K562 (cell line): ENCODE results near the gene TSPAN32. TPM values are rescaled to one million over a fixed set of nuclear protein-coding genes. Genes with fewer than 3 reads are reported as not detected.

Source experiments
- ATAC-seq: fragments of 200-7000 bp; cut with Tn5 transposase; 3 replicates; pipeline ENCODE4 v1.9.1; 2020; ENCODE audit warnings: moderate library complexity
- BruUV-seq: library from RNA; stranded (reverse); fragments of 400-500 nt; replicated peaks from 2 replicates; lab custom pipeline; 2021; lab: Mats Ljungman, UMichigan
- CTCF ChIA-PET: fragments of 300-600 bp; formaldehyde crosslinking; extraction: SDS; loops from one replicate; lab custom pipeline; 2021; ENCODE audit warnings: low intra/inter-chr PET ratio; lab: Yijun Ruan, JAX
- POLR2A ChIA-PET: fragments of 300-600, 350-650 bp; sonication (Branson Sonifier 250); formaldehyde crosslinking; extraction: SDS; loops from one replicate; lab custom pipeline; 2021; ENCODE audit warnings: antibody characterized with exemption, inconsistent platforms; lab: Yijun Ruan, JAX
- DNase-seq, 4 experiments: peaks; one replicate each; pipeline versions ENCODE4 v3.0.0 to v3.0.0-alpha.2; 2011 to 2018; ENCODE audit warnings: low spot score in 3 of 4, mixed read lengths in 3 of 4; ENCODE audit errors: extremely low read depth in 1 of 4
- FAIRE-seq: peaks from 2 replicates; lab custom pipeline; 2011; peaks lifted over from hg19 to GRCh38; lab: Jason Lieb, UNC
- H2AFZ ChIP-seq: 2 replicates; pipeline ENCODE4 v1.6.0; 2011; ENCODE audit warnings: low read depth, low read length, control low read depth, inconsistent platforms
- H3K27ac ChIP-seq: fragments of 200-600 bp; 3 replicates; pipeline ENCODE4 v1.8.0; 2011; ENCODE audit warnings: low read depth, mild to moderate bottlenecking, control low read depth, inconsistent platforms, low read length, moderate library complexity, mixed read lengths; ENCODE audit errors: extremely low read depth
- H3K27me3 ChIP-seq, 2 experiments: fragments of 300-600 bp in 1 of 2; 2 replicates in 1 of 2; 3 replicates in 1 of 2; pipeline versions ENCODE4 v1.6.0 to v1.8.0; 2011; ENCODE audit warnings: inconsistent platforms in 2 of 2, low read length in 2 of 2, mild to moderate bottlenecking in 1 of 2, mixed read lengths in 1 of 2, moderate library complexity in 1 of 2; ENCODE audit not compliant: control insufficient read depth in 2 of 2, insufficient read depth in 2 of 2
- H3K36me3 ChIP-seq: fragments of 300-600 bp; 3 replicates; pipeline ENCODE4 v1.8.0; 2011; ENCODE audit warnings: mild to moderate bottlenecking, low read length, inconsistent platforms; ENCODE audit not compliant: control insufficient read depth, insufficient read depth
- H3K4me1 ChIP-seq, 2 experiments: fragments of 200-600 bp in 1 of 2; replicated peaks in 1 of 2; 2 replicates in 1 of 2; 3 replicates in 1 of 2; pipeline versions ENCODE4 v1.5.1 to v1.8.0; 2011; ENCODE audit warnings: inconsistent platforms in 2 of 2, low read length in 2 of 2, mild to moderate bottlenecking in 1 of 2, mixed read lengths in 1 of 2, moderate library complexity in 1 of 2; ENCODE audit not compliant: control insufficient read depth in 2 of 2, insufficient read depth in 2 of 2
- H3K4me2 ChIP-seq: 2 replicates; pipeline ENCODE4 v1.6.1; 2011; ENCODE audit warnings: low read length, control low read depth, inconsistent platforms, mixed read lengths; ENCODE audit not compliant: insufficient read depth
- H3K4me3 ChIP-seq: fragments of 200-600 bp; sonication (generic), shearing (Covaris generic); 2 replicates; pipeline ENCODE4 v1.5.1; 2016; ENCODE audit warnings: control low read depth, inconsistent platforms
- H3K79me2 ChIP-seq: fragments of 200-600 bp; 3 replicates; pipeline ENCODE4 v1.8.0; 2011; ENCODE audit warnings: low read length, inconsistent platforms; ENCODE audit not compliant: control insufficient read depth, insufficient read depth
- H3K9ac ChIP-seq, 2 experiments: 2 replicates each; pipeline versions ENCODE4 v1.6.0 to v1.6.1; 2011; ENCODE audit warnings: low read depth in 2 of 2, low read length in 2 of 2, control low read depth in 1 of 2, inconsistent platforms in 1 of 2, mild to moderate bottlenecking in 1 of 2, mixed read lengths in 1 of 2; ENCODE audit not compliant: insufficient read depth in 1 of 2
- H3K9me1 ChIP-seq: one replicate; pipeline ENCODE4 v1.6.0; 2011; ENCODE audit warnings: inconsistent platforms, mild to moderate bottlenecking, low read length, moderate library complexity; ENCODE audit not compliant: control insufficient read depth, insufficient read depth
- H3K9me3 ChIP-seq: replicated peaks from 2 replicates; pipeline ENCODE4 v1.5.1; 2011; ENCODE audit warnings: low read depth, low read length, inconsistent platforms; ENCODE audit not compliant: control insufficient read depth, insufficient read depth
- H4K20me1 ChIP-seq: replicated peaks from 2 replicates; pipeline ENCODE4 v1.6.1; 2011; ENCODE audit warnings: low read length, inconsistent platforms, mixed read lengths; ENCODE audit not compliant: control insufficient read depth, insufficient read depth
- HIVEP1 ChIP-seq: fragments of 250-450 bp; sonication (Bioruptor Pico); IDR thresholded peaks from 2 replicates; pipeline ENCODE4 v1.4.0; 2020; ENCODE audit warnings: mild to moderate bottlenecking
- KDM1A ChIP-seq, 2 experiments: fragments of 450-650 bp; IDR thresholded peaks; 2 replicates each; pipeline ENCODE4 v1.6.1; 2016; ENCODE audit warnings: mild to moderate bottlenecking in 2 of 2
- NFATC3 ChIP-seq: fragments of 450-650 bp; IDR thresholded peaks from 2 replicates; pipeline ENCODE4 v1.6.1; 2017; ENCODE audit warnings: mild to moderate bottlenecking
- SIN3B ChIP-seq: fragments of 450-650 bp; IDR thresholded peaks from 2 replicates; pipeline ENCODE4 v1.6.1; 2017; ENCODE audit warnings: low read depth, mild to moderate bottlenecking, moderate library complexity
- U2AF2 ChIP-seq: fragments of 200-400 bp; formaldehyde crosslinking; optimal IDR thresholded peaks from 2 replicates; pipeline ENCODE3; 2017; ENCODE audit warnings: low read depth, mild to moderate bottlenecking, low read length
- ZNF263 ChIP-seq: sonication (generic); formaldehyde crosslinking; IDR thresholded peaks from 2 replicates; pipeline ENCODE4 v1.8.0; 2022; ENCODE audit warnings: mild to moderate bottlenecking, missing genetic modification reagents, borderline replicate concordance
- ZNF512 ChIP-seq: IDR thresholded peaks from 2 replicates; pipeline ENCODE4 v1.6.1; 2016; ENCODE audit warnings: missing genetic modification characterization, missing compliant biosample characterization
- WGBS: fragments of 100-300 bp; shearing (Covaris generic); methylation state at CpG from one replicate; pipeline ENCODE4 v1.1.6; 2016; ENCODE audit warnings: low coverage, mixed read lengths; ENCODE audit not compliant: insufficient coverage; ENCODE audit errors: missing lambda C conversion rate; 5-methylcytosine and 5-hydroxymethylcytosine counted together
- in situ Hi-C: fragments of 300-500 bp; cut with MboI; formaldehyde crosslinking; loops from 4 replicates; pipeline ENCODE4 v1.15.0; 2018; ENCODE audit warnings: inconsistent platforms, mixed read lengths
- intact Hi-C: fragments of 100-400 bp; cut with micrococcal nuclease; formaldehyde crosslinking; loops from 2 replicates; pipeline ENCODE4 v1.14.2; 2022
- polyA plus RNA-seq, 8 experiments: library from polyadenylated mRNA; depleted of rRNA in 4 of 8; stranded (reverse) in 5 of 8; unstranded in 3 of 8; fragments of >200 nt; fragmentation: Nextera tagmentation in 2 of 8; fragmentation: Illumina TruSeq in 1 of 8; extraction: Ambion mirVana in 2 of 8; extraction: Trizol in 1 of 8; gene quantifications; 2 replicates each; pipeline versions ENCODE4 v1.2.1 to v1.2.3, GENCODE V29; 2011 to 2014; ENCODE audit warnings: inconsistent platforms in 1 of 8, missing spikeins in 1 of 8
- total RNA-seq, 7 experiments: library from RNA; depleted of rRNA in 6 of 7; stranded (reverse); fragments of >200 nt in 6 of 7; fragmentation: Illumina TruSeq in 2 of 7; extraction: Trizol in 2 of 7; gene quantifications; 2 replicates each; pipeline versions ENCODE4 v1.2.1 to v1.2.3, GENCODE V29; 2011 to 2021; ENCODE audit warnings: low replicate concordance in 1 of 7

TSPAN32 gene
- total and polyA plus RNA-seq, 9 of the 15 experiments (the other 6 are each of a cell fraction or from before 2014, with no cell fraction given) = 0.21 to 7.3 (median 2.6) TPM

- peak; percentile 51 for FAIRE-seq
These were observed 4.1 kb downstream of the TSPAN32 start for GRCh38 chr11:2305788-2306451.

GRCh38 chr11:2306452-2306823 is 4.6 kb downstream of the TSPAN32 start:
- ChIA-PET CTCF (interaction anchor here (0.5 to 5.1 kb wide), 3 partner anchors 92 to 514 kb away, joined by 6 to 85 read pairs (median 6); no protein-coding TSS in a partner anchor), POLR2A (interaction anchor here (0.6 to 3.4 kb wide), 3 partner anchors 72 to 1265 kb away, joined by 3 to 24 read pairs (median 4); no protein-coding TSS in a partner anchor)
- 63% methylated on average over 3 of the region's 4 CpGs for WGBS
- H3K9me1 ChIP-seq = no peaks in the 10 kb centered on the region
- ATAC-seq (no peak), FAIRE-seq (peak; percentile 42), DNase-seq (peak in 1 of 4 experiments; percentile 27)
- H2AFZ ChIP-seq = no peak overlapping the region
- no peak overlapping the region for H3K4me3 ChIP-seq
- H3K4me1 ChIP-seq = peaks cover 48 to 92% of the 10 kb centered on the region in 2 experiments
- H4K20me1 ChIP-seq = peaks cover 4% of the 10 kb centered on the region; the same call in 1 of the 2 replicates
- H3K9me3 ChIP-seq = no peaks in the 10 kb centered on the region
- no peaks in the 10 kb centered on the region for H3K36me3 ChIP-seq
- no peaks in the 10 kb centered on the region; a peak in 1 of 5 replicates for H3K27me3 ChIP-seq
- H3K4me2 ChIP-seq = no peak overlapping the region; the same call in 1 of the 2 replicates
- H3K9ac ChIP-seq = peak overlapping the region in 1 of 2 experiments; percentile 78; a peak in 1 of 4 replicates
- in situ Hi-C loops (no loop called here), intact Hi-C loops (loop anchor here (5.0 to 10.0 kb wide), 3 partner anchors 96 to 588 kb away; partner anchors contain the start of gene TSSC4)
- peaks cover 21% of the 10 kb centered on the region; the same call in 2 of the 3 replicates for H3K79me2 ChIP-seq
- no peak overlapping the region for H3K27ac ChIP-seq
- no TSS peak for BruUV-seq
- TF ChIP-seq HIVEP1 = no peak
- TF ChIP-seq NFATC3 = no peak
- 0 out of 2 replicates have a peak, but pooled peaks have one; percentile 15 for TF ChIP-seq ZNF512 (tag)
- TF ChIP-seq ZNF263 (CRISPR knock-in tag) = peak; percentile 84
- no peak for TF ChIP-seq U2AF2

More at GRCh38 chr11:2305788-2306451, 4.1 kb downstream of the TSPAN32 start:
- Histone ChIP-seq H3K27ac (no peak overlapping the region; the same call in 2 of the 3 replicates), H3K9ac (peak overlapping the region; percentile 69 to 80; a peak in 3 of 4 replicates), H3K4me2 (peak overlapping the region; percentile 67), H3K9me3 (no peaks in the 10 kb centered on the region), H3K27me3 (no peaks in the 10 kb centered on the region; a peak in 1 of 5 replicates), H3K4me3 (no peak overlapping the region), H2AFZ (0 out of 2 replicates have a peak overlapping the region, but pooled peaks have one; percentile 77), H4K20me1 (no peaks in the 10 kb centered on the region), H3K36me3 (no peaks in the 10 kb centered on the region), H3K4me1 (peaks cover 53 to 92% of the 10 kb centered on the region in 2 experiments), H3K9me1 (no peaks in the 10 kb centered on the region), H3K79me2 (peaks cover 21% of the 10 kb centered on the region; the same call in 2 of the 3 replicates)
- in situ Hi-C loops = no loop called here
- intact Hi-C loops = loop anchor here (1.0 to 10.0 kb wide), 4 partner anchors 96 to 589 kb away; partner anchors contain the start of gene TSSC4
- POLR2A ChIA-PET = interaction anchor here (0.6 to 3.4 kb wide), 5 partner anchors 76 to 1265 kb away, joined by 3 to 24 read pairs (median 4); no protein-coding TSS in a partner anchor
- BruUV-seq = no TSS peak
- TF ChIP-seq SIN3B = no peak
- peak in 1 of 2 experiments; percentile 20; a peak in 1 of 4 replicates for TF ChIP-seq KDM1A (IDR thresholded peaks at IDR 0.05)
- CTCF ChIA-PET = interaction anchor here (1.4 to 5.1 kb wide), 2 partner anchors 93 to 114 kb away, joined by 6 to 85 read pairs; no protein-coding TSS in a partner anchor
- WGBS = 58% methylated on average over 11 of the region's 12 CpGs
- ATAC-seq (no peak), DNase-seq (no peak)
